ENCODE results near the gene JAKMIP3.

- TF ChIP-seq CTCF (IDR thresholded peaks at IDR 0.05) (no peak), POLR2A (IDR thresholded peaks at IDR 0.05) (no peak)
These were observed 44.1 kb upstream of the JAKMIP3 start for GRCh38 chr10:132021504-132022143.
